NCI-H510A treated with DMSO at 0.1 percent for 48 hours (cell line): ENCODE results near the gene CAMTA1.
A peak's percentile ranks its signal among the peaks of the same experiment; 100 is the strongest.

ENCODE experiments used
- DNase-seq: peaks from one replicate; lab custom pipeline; 2025; lab: John Stamatoyannopoulos, UW

The CAMTA1 gene

GRCh38 chr1:7640920-7641585, 855.8 kb downstream of the CAMTA1 start:
- peak; percentile 40 for DNase-seq

DNA sequence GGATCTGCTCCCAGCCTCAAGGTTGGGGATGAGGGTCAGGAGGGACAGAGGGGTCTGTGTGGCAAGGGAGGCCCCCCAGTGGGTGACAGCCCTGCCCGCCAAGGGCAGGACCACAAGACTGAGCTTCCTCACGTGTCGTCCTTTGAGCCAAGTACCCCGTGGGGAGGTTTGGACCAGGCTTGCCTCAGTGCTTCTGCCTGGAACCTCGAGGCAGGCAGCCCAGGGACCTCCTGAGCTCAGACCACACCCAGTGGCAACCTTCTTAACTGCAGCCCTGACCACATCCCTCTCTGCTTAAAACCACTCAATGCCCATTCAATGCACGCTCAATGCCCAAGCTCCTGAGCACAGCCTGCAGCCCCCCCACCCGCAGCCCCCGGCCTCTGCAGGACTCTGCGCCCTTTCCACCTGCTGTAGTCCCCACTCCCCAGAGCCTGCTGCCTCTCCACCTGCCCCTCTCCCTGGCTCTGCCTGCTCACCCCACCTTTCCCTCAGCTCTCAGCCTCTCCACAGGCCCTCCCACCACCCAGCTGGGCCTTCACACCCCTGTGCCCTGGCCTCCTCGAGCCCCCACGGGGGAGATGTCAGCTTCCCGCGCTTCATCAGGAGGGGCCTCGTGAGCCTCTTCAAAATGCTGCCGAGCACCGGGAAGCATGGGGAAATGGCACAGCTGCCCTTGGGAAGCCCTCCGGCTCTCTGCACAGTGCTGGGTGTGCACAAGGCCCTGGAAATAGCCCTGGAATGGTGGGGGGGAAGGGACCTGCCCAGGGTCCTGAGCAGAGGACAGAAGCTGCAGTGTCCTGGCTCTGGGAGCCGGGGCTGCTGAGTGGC, 856.5 kb downstream of the CAMTA1 start:
- peak; percentile 87 for DNase-seq

GRCh38 chr1:7642418-7642704, 857.1 kb downstream of the CAMTA1 start:
- DNase-seq = no peak

DNA sequence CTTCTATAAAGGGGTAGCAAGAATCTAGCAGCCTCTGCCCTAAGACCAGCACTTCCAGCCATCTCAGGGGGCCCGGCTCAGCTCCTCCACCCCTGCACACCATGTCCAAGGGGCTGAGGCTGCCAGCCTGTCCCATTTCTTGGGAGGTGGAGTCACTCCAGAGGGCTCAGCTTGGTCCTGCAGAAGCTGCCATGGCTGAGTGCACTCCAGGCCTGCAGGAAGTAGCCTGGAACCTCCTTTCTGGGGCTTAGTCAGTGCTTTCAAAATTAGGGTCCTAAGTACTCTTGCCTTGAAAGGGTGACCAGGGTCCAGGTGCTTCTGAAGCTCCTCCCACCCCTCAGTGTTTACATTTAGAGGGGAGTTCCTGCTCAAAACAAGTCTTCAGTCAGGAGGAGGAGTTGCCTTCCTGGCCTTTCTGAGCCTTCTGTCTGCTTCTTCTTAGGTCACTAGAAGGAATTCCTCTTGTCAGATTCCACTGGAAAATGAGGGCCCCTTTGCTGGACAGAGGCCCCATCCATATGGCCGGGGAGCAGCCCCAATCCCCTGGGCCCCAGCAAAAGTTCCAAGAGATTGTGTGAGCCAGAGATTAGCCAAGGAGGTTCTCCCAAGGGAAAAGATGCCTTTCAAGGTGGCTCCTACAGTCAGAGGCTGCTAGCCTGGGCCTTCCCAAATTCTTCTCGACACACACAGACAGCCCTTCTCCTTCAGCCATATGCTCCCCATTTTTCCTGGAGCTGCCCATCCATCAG, 857.7 kb downstream of the CAMTA1 start:
- peak; percentile 93 for DNase-seq

DNA sequence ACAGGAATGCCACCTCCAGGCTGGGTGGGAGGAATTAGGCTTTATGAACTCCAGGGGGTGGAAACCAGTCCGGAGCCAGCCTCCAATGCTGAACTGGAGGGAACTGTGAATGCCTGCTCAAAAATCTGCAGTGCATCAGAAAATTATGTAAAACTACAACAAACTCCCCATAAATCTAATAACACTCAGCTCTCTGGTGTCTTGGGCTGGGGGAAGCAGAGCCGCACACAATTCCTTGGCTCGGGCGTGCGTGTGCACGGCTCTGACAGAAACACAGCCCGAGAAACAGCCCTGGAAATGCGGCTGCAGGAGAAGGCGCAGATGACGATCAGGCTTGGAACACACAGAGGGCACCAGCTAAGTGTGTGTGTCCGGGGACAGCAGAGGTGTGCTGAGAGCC, 858.3 kb downstream of the CAMTA1 start:
- no peak for DNase-seq

DNA sequence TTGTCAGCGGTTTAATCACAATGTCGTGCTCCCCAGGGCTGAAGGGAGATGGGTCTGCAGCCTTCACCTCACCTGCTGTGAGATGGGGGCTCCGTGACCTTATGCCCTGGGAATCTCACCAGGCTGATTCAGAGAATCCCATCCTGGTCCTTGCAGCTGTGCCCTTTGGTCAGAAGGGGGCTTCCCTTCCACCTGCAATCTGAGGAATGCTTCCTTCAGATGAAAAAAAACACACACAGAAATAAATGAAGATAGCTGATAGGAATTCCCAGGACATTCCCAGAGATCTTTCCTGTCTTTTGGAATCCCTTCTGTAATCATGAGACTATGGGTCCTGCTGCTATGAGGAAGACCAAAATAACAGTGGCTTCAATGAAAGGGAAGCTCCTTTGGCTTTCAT, 858.8 kb downstream of the CAMTA1 start:
- no peak for DNase-seq

DNA sequence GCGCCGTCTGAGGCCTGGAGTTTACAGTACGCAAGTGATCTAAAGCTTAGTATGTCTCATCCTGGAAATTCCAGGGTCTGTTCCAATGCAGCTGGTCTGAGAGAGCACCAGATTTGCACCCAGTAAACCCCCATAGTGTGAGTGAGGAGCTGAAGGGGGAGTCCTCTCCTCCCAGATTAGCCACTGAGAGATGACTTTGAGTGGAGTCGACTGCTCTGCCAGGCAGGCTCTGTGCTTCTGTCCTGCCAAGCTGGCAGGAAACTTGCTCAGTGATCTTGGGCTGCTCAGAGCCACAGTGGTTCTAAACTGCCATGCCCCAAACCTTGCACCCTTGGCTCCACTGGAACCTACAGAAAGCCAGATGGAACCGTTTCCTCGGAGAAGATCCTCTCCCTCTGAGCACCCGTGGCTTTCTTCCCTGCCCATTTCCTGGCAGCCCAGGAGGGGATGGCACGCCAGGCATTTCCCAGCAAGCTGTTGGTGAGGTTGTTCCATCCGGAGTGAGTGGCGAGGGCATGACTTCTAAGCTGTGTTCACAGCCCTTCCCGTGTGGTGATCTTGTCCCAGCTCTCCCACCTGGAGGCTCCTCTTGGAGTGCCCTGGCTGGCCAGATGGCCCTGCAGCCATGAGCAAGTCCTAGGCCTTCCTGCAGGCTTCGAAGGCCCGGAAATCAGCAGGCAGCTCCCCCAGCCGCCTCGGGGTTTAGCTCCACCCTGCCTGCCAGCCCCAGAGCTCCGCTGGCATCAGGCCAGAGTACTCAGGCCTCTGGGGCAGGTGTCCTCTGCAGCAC, 859.9 kb downstream of the CAMTA1 start:
- peak; percentile 100 for DNase-seq

DNA sequence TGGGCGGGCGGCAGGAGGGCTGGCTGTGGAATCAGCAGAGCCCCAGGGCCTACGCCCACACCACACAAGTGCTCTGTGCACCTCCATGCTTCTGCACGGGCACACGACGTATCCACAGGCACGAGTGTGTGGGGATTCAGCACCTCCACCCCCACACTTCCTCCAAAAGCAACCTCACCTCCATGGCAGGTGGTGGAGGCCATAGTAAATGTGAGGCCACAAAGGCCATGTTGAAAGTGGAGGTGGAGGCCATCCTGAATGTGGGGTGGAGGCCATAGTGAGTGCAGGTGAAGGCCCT, 860.4 kb downstream of the CAMTA1 start:
- no peak for DNase-seq

DNA sequence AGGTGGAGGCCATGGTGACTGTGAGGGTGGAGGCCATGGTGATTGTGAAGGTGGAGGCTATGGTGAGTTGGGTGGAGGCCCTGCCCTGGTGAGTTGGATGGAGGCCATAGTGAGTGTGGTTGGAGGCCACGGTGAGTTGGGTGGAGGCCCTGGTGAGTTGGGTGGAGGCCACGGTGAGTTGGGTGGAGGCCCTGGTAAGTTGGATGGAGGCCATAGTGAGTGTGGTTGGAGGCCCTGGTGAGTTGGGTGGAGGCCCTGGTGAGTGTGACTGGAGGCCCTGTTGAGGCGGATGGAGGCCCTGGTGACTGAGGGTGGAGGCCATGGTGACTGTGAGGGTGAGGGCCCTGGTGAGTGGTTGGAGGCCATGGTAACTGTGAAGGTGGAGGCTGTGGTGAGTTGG, 860.9 kb downstream of the CAMTA1 start:
- no peak for DNase-seq

DNA sequence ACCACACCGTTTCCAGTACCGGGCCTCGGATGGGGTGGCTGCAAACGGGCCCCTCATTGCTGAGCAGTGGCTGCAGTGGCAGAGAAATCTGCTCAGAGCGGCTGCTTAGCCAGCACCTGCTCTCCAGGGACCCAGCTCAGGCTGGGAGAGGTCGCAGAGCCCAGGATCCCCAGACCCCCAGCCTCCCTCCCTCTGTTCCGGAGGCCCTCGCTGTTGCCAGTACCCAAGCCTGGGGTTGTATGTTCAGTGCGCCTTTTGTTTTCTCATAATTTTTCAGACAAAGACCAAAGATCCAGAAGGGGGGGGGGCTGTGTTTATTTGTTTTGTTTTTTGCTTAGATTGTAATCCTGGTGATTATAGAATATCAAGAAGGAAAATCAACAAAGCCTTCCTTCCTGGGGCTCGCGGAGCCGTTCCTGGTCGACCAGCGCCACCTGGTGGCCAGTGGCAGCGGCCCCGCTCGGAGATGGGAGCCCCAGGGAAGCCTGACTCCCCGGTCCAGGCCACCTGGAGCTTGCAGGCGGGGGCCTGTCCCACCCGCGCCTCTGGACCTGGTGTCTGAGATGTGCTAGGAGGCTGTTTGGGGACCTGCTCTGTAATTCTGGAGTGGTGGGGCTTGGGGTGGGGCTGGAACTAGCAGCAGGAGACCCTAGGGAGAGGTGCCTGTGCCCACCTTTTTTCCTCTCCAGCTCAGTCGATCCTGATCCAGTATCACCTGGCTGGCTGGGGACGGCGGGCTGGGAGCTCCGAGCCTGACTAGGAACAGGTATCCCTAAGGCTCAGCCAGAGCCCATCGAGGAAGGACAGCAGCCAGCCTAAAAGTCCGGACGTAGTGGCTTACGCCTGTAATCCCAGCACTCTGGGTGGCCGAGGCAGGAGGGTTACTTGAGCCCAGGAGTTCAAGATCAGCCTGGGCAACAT, 862.0 kb downstream of the CAMTA1 start:
- DNase-seq = peak; percentile 81

- peak; percentile 69 for DNase-seq
Measured at GRCh38 chr1:7648761-7649384, 863.6 kb downstream of the CAMTA1 start.

GRCh38 chr1:7650801-7651200, 865.5 kb downstream of the CAMTA1 start:
- DNase-seq = peak; percentile 97

- DNase-seq = peak; percentile 75
Measured at GRCh38 chr1:7651203-7651602, 865.9 kb downstream of the CAMTA1 start.

- no peak for DNase-seq
Measured at GRCh38 chr1:7652061-7652460, 866.8 kb downstream of the CAMTA1 start.

GRCh38 chr1:7652515-7653098, 867.4 kb downstream of the CAMTA1 start:
- no peak for DNase-seq

DNA sequence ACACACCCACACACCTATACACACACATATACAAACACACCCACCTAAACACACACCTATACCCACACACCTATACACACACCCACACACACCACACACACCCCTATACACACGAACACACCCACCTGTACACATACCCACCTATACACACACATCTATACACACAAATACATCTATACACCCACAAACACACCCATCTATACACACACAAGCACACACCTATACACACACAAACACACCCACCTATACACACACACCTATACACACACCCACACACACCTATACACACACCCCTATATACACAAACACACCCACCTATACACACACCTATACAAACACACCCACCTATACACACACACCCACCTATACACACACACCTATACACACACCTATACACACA, 869.5 kb downstream of the CAMTA1 start:
- no peak for DNase-seq

- DNase-seq = no peak
Measured at GRCh38 chr1:7655354-7655753, 870.1 kb downstream of the CAMTA1 start.

DNA sequence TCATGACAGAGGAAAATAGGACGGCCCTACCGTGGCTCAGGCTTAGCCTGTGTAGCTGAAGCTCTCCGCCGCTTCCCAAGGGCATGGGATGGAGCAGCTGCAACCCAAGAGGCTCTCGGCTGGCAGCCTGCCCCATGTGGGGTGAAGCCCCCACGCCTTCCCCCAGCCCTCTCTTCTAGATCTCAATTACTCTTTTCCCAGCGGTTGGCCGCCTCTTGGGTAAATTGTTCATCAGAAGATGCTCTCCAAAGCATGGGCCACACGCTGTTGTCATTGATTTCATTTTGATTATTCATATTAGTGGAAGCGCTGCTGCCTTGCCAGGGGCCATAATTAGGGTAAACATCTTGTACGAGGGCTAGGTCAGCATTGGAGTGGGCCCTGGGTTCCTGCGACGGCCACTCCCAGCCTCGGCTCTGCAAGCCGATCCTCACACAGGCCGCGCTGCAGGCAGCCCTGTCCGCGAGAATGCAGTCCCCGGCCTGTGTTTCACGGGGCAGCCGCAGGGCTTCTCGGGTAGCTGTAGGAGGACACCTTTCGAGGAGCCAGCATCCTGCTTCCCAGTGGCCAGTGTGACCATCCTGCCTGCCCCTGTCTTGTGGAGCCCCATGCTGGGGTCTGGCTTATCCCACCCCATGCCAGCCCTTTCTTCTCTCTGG, 871.4 kb downstream of the CAMTA1 start:
- DNase-seq = no peak

DNA sequence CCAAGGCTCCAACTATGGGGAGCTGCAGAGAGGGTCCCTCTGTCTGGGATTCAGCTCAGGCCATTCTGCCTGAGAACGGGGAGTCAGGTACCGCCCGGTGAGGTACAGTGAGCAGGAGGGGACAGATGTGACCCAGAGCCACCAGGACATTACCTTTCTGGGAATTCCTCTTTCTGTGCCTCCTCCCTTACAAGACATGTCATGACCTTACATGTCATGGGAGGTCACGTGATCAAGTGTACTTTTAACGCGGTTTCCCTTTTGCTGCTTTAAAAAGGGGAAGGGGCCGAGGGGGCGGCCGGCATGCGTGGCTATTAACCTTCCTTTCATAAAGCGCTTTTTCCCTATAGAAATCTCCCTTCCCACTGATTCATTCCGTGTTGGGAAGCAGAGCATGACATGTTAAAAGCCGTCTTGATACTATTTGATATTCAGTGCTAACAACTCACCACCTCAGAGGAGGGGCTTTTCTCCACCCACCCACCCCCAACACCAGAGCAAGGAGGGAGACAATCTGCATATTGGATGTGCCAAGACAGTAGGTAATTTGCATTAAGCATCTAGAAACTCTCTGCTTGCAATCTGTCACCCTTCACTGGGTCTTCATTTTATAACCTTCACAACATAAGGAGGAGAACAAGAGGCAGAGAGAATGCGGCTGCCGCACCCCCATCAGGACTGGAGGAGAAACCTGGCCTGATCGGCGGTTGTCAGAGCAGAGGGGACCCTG, 872.2 kb downstream of the CAMTA1 start:
- no peak for DNase-seq
